ENCODE results near the gene GNG2. TPM values are rescaled to one million over a fixed set of nuclear protein-coding genes. Genes with fewer than 3 reads are reported as not detected.

GNG2 gene
- total and polyA plus RNA-seq, 2 donors from 2014 or later: 4.0 to 35.6 TPM

GRCh38 chr14:51860825-51861499 lies 550 bp downstream of the GNG2 start:
- no peak for TF ChIP-seq CTCF (IDR thresholded peaks at IDR 0.05; ENCODE audit: borderline replicate concordance, extremely low read depth, insufficient read depth)
- Histone ChIP-seq H3K27me3 (ENCODE audit: control insufficient read depth, insufficient read depth, low read length) (no peaks in the 10 kb centered on the region), H3K9me3 (ENCODE audit: control insufficient read depth in 2 of 3, insufficient read depth in 1 of 3, low read length in 3 of 3) (no peaks in the 10 kb centered on the region), H3K36me3 (ENCODE audit: control insufficient read depth in 2 of 3, insufficient read depth in 3 of 3, low read length in 3 of 3) (no peaks in the 10 kb centered on the region), H3K4me3 (ENCODE audit: low read length in 3 of 3) (peak overlapping the region; percentile 68 to 85 (median 70)), H3K4me1 (ENCODE audit: control insufficient read depth in 2 of 3, insufficient read depth in 2 of 3, low read depth in 1 of 3, low read length in 3 of 3) (peaks cover 0 to 6% (median 5%) of the 10 kb centered on the region in 3 donors), H3K9ac (ENCODE audit: low read length in 3 of 3) (peak overlapping the region; percentile 0 to 86 (median 14)), H3K27ac (ENCODE audit: low read depth in 2 of 2, low read length in 2 of 2) (no peak overlapping the region)
- FAIRE-seq: no peak
- intact Hi-C loops (cut with DNase I): no loop called here
- peak in 2 of 5 donors; percentile 46 to 54 for DNase-seq

- peak overlapping the region in 2 of 3 donors; percentile 9 to 85 for H3K4me3 ChIP-seq (ENCODE audit: low read length in 3 of 3)
- H3K9me3 ChIP-seq (ENCODE audit: control insufficient read depth in 2 of 3, insufficient read depth in 1 of 3, low read length in 3 of 3): no peaks in the 10 kb centered on the region
- no peak for FAIRE-seq
- no peak for TF ChIP-seq CTCF (IDR thresholded peaks at IDR 0.05; ENCODE audit: borderline replicate concordance, extremely low read depth, insufficient read depth)
- DNase-seq: no peak
- no peaks in the 10 kb centered on the region for H3K36me3 ChIP-seq (ENCODE audit: control insufficient read depth in 2 of 3, insufficient read depth in 3 of 3, low read length in 3 of 3)
- H3K27ac ChIP-seq (ENCODE audit: low read depth in 2 of 2, low read length in 2 of 2): no peak overlapping the region
- no peaks in the 10 kb centered on the region for H3K27me3 ChIP-seq (ENCODE audit: control insufficient read depth, insufficient read depth, low read length)
- intact Hi-C loops (cut with DNase I): no loop called here
- peak overlapping the region in 1 of 3 donors; percentile 14 for H3K9ac ChIP-seq (ENCODE audit: low read length in 3 of 3)
- H3K4me1 ChIP-seq (ENCODE audit: control insufficient read depth in 2 of 3, insufficient read depth in 2 of 3, low read depth in 1 of 3, low read length in 3 of 3): peaks cover 0 to 6% (median 5%) of the 10 kb centered on the region in 3 donors
Observed at GRCh38 chr14:51862176-51862796, 1.9 kb downstream of the GNG2 start.

- H3K36me3 ChIP-seq (ENCODE audit: control insufficient read depth in 2 of 3, insufficient read depth in 3 of 3, low read length in 3 of 3): no peaks in the 10 kb centered on the region
- H3K9ac ChIP-seq (ENCODE audit: low read length in 3 of 3): no peak overlapping the region
- intact Hi-C loops (cut with DNase I): no loop called here
- DNase-seq: peak in 1 of 5 donors; percentile 24
- no peak for FAIRE-seq
- no peaks in the 10 kb centered on the region for H3K27me3 ChIP-seq (ENCODE audit: control insufficient read depth, insufficient read depth, low read length)
- no peak for TF ChIP-seq CTCF (IDR thresholded peaks at IDR 0.05; ENCODE audit: borderline replicate concordance, extremely low read depth, insufficient read depth)
- H3K9me3 ChIP-seq (ENCODE audit: control insufficient read depth in 2 of 3, insufficient read depth in 1 of 3, low read length in 3 of 3): no peaks in the 10 kb centered on the region
- peaks cover 0 to 6% (median 5%) of the 10 kb centered on the region in 3 donors for H3K4me1 ChIP-seq (ENCODE audit: control insufficient read depth in 2 of 3, insufficient read depth in 2 of 3, low read depth in 1 of 3, low read length in 3 of 3)
- peak overlapping the region in 2 of 3 donors; percentile 9 to 17 for H3K4me3 ChIP-seq (ENCODE audit: low read length in 3 of 3)
- H3K27ac ChIP-seq (ENCODE audit: low read depth in 2 of 2, low read length in 2 of 2): no peak overlapping the region
Observed at GRCh38 chr14:51862860-51863259, 2.4 kb downstream of the GNG2 start.
